Epithelial cell of esophagus (primary cell): ENCODE data around the gene PRG3.

Source experiments
- DNase-seq: peaks from one replicate; pipeline ENCODE4 v3.0.0; 2010; ENCODE audit warnings: low read depth
- H3K4me3 ChIP-seq: 2 replicates; pipeline ENCODE4 v1.5.1; 2011; ENCODE audit warnings: mild to moderate bottlenecking, low read length, control low read depth
- TF ChIP-seq, protein P1 (sequence below): IDR thresholded peaks from 2 replicates; pipeline ENCODE4 v1.5.1; 2011; ENCODE audit warnings: low read depth, mild to moderate bottlenecking, low read length, control low read depth, inconsistent platforms; ENCODE audit not compliant: insufficient read depth; ENCODE audit errors: missing control alignments

PRG3 gene

DNA sequence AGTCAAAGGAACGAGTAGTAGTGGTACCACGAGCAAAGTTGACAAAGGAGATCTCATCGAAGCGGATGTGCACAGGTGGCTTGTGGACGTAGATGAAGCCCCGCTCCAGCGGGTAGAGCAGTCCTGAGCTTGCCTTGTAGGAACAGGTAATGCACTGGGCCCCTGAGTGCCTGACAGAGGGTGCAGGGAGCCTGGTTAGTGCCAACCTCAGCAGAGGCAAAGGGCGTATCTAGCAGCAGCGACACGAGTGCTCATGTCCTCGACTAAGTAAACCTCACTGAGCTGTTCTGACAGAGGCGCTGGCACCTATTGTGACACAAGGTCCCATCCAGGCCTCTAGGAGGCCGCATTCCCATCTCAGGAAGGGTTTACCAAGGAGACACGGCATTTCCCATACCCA, 49.2 kb downstream of the PRG3 start:
- H3K4me3 ChIP-seq: no peak overlapping the region
- no peak for DNase-seq
- TF ChIP-seq, protein P1, sequence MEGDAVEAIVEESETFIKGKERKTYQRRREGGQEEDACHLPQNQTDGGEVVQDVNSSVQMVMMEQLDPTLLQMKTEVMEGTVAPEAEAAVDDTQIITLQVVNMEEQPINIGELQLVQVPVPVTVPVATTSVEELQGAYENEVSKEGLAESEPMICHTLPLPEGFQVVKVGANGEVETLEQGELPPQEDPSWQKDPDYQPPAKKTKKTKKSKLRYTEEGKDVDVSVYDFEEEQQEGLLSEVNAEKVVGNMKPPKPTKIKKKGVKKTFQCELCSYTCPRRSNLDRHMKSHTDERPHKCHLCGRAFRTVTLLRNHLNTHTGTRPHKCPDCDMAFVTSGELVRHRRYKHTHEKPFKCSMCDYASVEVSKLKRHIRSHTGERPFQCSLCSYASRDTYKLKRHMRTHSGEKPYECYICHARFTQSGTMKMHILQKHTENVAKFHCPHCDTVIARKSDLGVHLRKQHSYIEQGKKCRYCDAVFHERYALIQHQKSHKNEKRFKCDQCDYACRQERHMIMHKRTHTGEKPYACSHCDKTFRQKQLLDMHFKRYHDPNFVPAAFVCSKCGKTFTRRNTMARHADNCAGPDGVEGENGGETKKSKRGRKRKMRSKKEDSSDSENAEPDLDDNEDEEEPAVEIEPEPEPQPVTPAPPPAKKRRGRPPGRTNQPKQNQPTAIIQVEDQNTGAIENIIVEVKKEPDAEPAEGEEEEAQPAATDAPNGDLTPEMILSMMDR: no peak

DNA sequence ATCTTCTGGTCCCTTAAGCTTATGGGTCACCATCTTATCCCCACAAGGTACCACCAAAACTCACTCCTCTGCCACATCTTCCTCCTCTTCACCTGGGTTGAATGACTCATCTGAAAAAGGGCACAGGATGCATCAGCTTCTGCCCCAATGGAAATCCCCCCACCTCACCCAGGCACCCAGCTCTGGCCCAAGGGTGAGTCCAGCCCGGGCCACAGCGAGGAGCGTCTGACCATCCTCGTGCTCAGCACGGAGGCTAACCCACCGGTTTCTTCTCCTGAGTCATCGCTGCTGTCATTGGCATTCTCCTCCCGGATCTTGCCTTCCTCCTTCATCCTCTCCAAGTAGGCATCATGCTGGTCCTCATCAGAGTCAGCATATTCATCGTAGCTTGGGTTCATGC, 50.9 kb downstream of the PRG3 start:
- no peak for DNase-seq
- H3K4me3 ChIP-seq: no peak overlapping the region
- TF ChIP-seq, protein P1: no peak

DNA sequence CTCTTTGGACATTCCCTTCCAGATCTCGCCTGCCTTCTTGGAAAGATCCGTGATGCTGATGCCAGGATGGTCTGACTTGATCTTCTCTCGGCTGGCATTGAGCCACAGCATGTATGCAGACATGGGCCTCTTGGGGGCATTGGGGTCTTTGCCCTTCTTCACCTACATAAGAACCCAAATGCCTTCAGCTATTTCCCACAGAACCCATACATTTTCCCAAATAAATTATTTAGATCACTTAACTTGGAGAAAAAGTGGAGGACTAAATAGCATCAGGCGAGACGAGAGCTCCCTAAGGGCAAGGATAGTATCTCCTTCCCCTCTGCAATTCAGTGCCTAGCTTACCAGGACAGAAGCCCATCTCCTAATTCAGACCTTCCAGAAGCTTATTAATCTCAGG, 53.2 kb downstream of the PRG3 start:
- DNase-seq: no peak
- TF ChIP-seq, protein P1: no peak
- H3K4me3 ChIP-seq: no peak overlapping the region
